Activated CD8-positive, alpha-beta T cell treated with anti-CD3 and anti-CD28 coated beads, Interleukin-2, amount 10 ng/mL, durations not matched to agents 7 days and 5 days (primary cell): ENCODE measurements around the gene ANP32B. TPM values are rescaled to one million over a fixed set of nuclear protein-coding genes. Genes with fewer than 3 reads are reported as not detected.
A peak's percentile ranks its signal among the peaks of the same experiment; 100 is the strongest.
"Not testable (repeated sequence)": the region's sequence is repeated elsewhere in the genome, so short reads cannot be mapped to it uniquely, and the experiment has no call there.

ENCODE experiments used
- ATAC-seq: fragments of 150-1000 bp; cut with Tn5 transposase; one replicate; pipeline ENCODE4 v1.10.0; 2021; ENCODE audit warnings: moderate library complexity
- CTCF ChIA-PET: fragments of 350-600 bp; sonication (Branson Sonifier 250); formaldehyde crosslinking; loops from one replicate; lab custom pipeline; 2021; ENCODE audit warnings: antibody characterized with exemption; lab: Charles Lee
- POLR2A ChIA-PET: fragments of 350-600 bp; sonication (Branson Sonifier 250); formaldehyde crosslinking; loops from one replicate; lab custom pipeline; 2021; ENCODE audit warnings: antibody characterized with exemption; lab: Charles Lee
- DNase-seq: peaks from one replicate; pipeline ENCODE4 v3.0.0-alpha.2; 2020
- H3K27ac Mint-ChIP-seq: one replicate; pipeline ENCODE4 v1.8.0; 2021; ENCODE audit warnings: mild to moderate bottlenecking, mixed read lengths
- H3K27me3 Mint-ChIP-seq: one replicate; pipeline ENCODE4 v1.8.0; 2021; ENCODE audit warnings: low read depth, mixed read lengths
- H3K36me3 Mint-ChIP-seq: one replicate; pipeline ENCODE4 v1.8.0; 2021; ENCODE audit warnings: low read depth, mixed read lengths
- H3K4me1 Mint-ChIP-seq: one replicate; pipeline ENCODE4 v1.8.0; 2021; ENCODE audit warnings: low read depth, mixed read lengths
- H3K4me3 Mint-ChIP-seq: one replicate; pipeline ENCODE4 v1.8.0; 2021; ENCODE audit warnings: mild to moderate bottlenecking, mixed read lengths
- H3K9me3 Mint-ChIP-seq: one replicate; pipeline ENCODE4 v1.8.0; 2022; ENCODE audit warnings: mixed read lengths; ENCODE audit not compliant: insufficient read depth
- total RNA-seq, 2 experiments: library from RNA; stranded (reverse); gene quantifications; one replicate each; pipeline ENCODE4 v1.2.3, GENCODE V29; 2021

ANP32B gene
- total RNA-seq, 2 experiments from 2014 or later, result 347 to 354 TPM

GRCh38 chr9:97993000-97993399 lies 9.9 kb downstream of the ANP32B start:
- Mint-ChIP-seq H3K27me3 (no peaks in the 10 kb centered on the region), H3K4me3 (peak overlapping the region; percentile 55), H3K27ac (peak overlapping the region; percentile 86), H3K4me1 (peaks cover 84% of the 10 kb centered on the region), H3K9me3 (no peaks in the 10 kb centered on the region), H3K36me3 (peaks cover 53% of the 10 kb centered on the region)
- ChIA-PET POLR2A (interaction anchor here (0.9 to 1.6 kb wide), 3 partner anchors 10 to 70 kb away, joined by 3 to 5 read pairs (median 3); partner anchors contain the start of genes ANP32B and TRMO), CTCF (interaction anchor here (1.5 to 3.8 kb wide), 4 partner anchors 11 to 70 kb away, joined by 4 to 21 read pairs (median 4); partner anchors contain the start of gene TRMO)
- DNase-seq, result no peak
- peak; percentile 76 for ATAC-seq

GRCh38 chr9:97994703-97995102 lies 11.6 kb downstream of the ANP32B start:
- Mint-ChIP-seq H3K4me3 (no peak overlapping the region), H3K9me3 (no peaks in the 10 kb centered on the region), H3K27ac (no peak overlapping the region), H3K4me1 (peaks cover 80% of the 10 kb centered on the region), H3K36me3 (peaks cover 59% of the 10 kb centered on the region), H3K27me3 (no peaks in the 10 kb centered on the region)
- ChIA-PET POLR2A (interaction anchor here (1.5 kb wide), 1 partner anchor 11 kb away, joined by 5 read pairs; the partner anchor contains the start of gene ANP32B), CTCF (interaction anchor here (1.5 to 3.8 kb wide), 4 partner anchors 9 to 72 kb away, joined by 3 to 21 read pairs (median 4); partner anchors contain the start of gene TRMO)
- no peak for DNase-seq
- ATAC-seq, result no peak

- H3K27ac Mint-ChIP-seq, result not testable (repeated sequence)
Observed at GRCh38 chr9:97996676-97997075, 13.5 kb downstream of the ANP32B start.

GRCh38 chr9:97997330-97998276 lies 14.5 kb downstream of the ANP32B start:
- POLR2A ChIA-PET, result interaction anchor here (0.6 to 1.9 kb wide), 5 partner anchors 14 to 259 kb away, joined by 3 to 11 read pairs (median 4); partner anchors contain the start of genes ANP32B and TRMO
- peaks cover 72% of the 10 kb centered on the region for H3K36me3 Mint-ChIP-seq
- H3K27ac Mint-ChIP-seq, result no peak overlapping the region
- peaks cover 62% of the 10 kb centered on the region for H3K4me1 Mint-ChIP-seq
- H3K9me3 Mint-ChIP-seq, result no peaks in the 10 kb centered on the region
- no peak for DNase-seq
- no peak overlapping the region for H3K4me3 Mint-ChIP-seq
- CTCF ChIA-PET, result interaction anchor here (0.6 to 3.3 kb wide), 9 partner anchors 8 to 107 kb away, joined by 3 to 22 read pairs (median 3); partner anchors contain the start of gene TRMO
- no peaks in the 10 kb centered on the region for H3K27me3 Mint-ChIP-seq
- ATAC-seq, result no peak

More at GRCh38 chr9:97996676-97997075, 13.5 kb downstream of the ANP32B start:
- H3K27me3 Mint-ChIP-seq, ATAC-seq, H3K9me3 Mint-ChIP-seq, H3K4me3 Mint-ChIP-seq, DNase-seq: not testable (repeated sequence)
- Mint-ChIP-seq H3K4me1 (peaks cover 66% of the 10 kb centered on the region), H3K36me3 (peaks cover 70% of the 10 kb centered on the region)
- CTCF ChIA-PET, result interaction anchor here (1.4 to 3.3 kb wide), 4 partner anchors 11 to 74 kb away, joined by 3 to 22 read pairs (median 6); partner anchors contain the start of gene TRMO
- POLR2A ChIA-PET, result interaction anchor here (1.0 to 1.2 kb wide), 2 partner anchors 9 to 25 kb away, joined by 3 to 4 read pairs; no protein-coding TSS in a partner anchor

DNA sequence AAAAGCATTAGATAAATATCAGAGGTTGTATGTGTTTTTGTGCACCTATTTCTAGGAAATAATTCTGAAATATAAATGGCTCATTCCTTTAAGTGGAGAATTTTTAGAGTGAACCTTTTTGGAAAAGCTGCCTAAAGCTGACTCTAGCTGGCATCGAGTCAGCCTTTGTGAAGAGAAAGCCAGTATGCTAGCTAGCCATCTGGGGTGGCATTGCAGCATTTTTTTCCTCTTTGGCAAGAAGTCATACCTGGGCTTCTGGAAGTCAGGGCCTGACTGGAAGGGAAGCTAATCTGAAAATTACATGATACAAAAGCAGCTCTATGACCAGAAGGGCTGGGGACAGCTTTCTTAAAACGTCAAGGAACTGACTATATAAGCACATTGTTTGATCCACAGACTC lies 19.7 kb downstream of the ANP32B start:
- no peak for ATAC-seq
- H3K9me3 Mint-ChIP-seq, result no peaks in the 10 kb centered on the region
- no peaks in the 10 kb centered on the region for H3K27me3 Mint-ChIP-seq
- ChIA-PET CTCF (interaction anchor here (1.3 to 6.3 kb wide), 5 partner anchors 19 to 81 kb away, joined by 3 to 36 read pairs (median 5); partner anchors contain the start of genes ANP32B and TRMO), POLR2A (interaction anchor here (0.9 kb wide), 1 partner anchor 17 kb away, joined by 3 read pairs; no protein-coding TSS in a partner anchor)
- no peak overlapping the region for H3K27ac Mint-ChIP-seq
- peaks cover 44% of the 10 kb centered on the region for H3K4me1 Mint-ChIP-seq
- H3K4me3 Mint-ChIP-seq, result no peak overlapping the region
- DNase-seq, result no peak
- H3K36me3 Mint-ChIP-seq, result peaks cover 73% of the 10 kb centered on the region

- ChIA-PET POLR2A (interaction anchor here (0.6 to 1.1 kb wide), 3 partner anchors 11 to 842 kb away, joined by 3 to 4 read pairs (median 3); no protein-coding TSS in a partner anchor), CTCF (interaction anchor here (1.1 to 6.3 kb wide), 8 partner anchors 9 to 84 kb away, joined by 3 to 36 read pairs (median 4); partner anchors contain the start of gene TRMO)
- peak overlapping the region; percentile 71 for H3K27ac Mint-ChIP-seq
- ATAC-seq (no peak), DNase-seq (no peak)
- peaks cover 35% of the 10 kb centered on the region for H3K4me1 Mint-ChIP-seq
- no peaks in the 10 kb centered on the region for H3K27me3 Mint-ChIP-seq
- H3K9me3 Mint-ChIP-seq, result no peaks in the 10 kb centered on the region
- H3K36me3 Mint-ChIP-seq, result peaks cover 78% of the 10 kb centered on the region
- H3K4me3 Mint-ChIP-seq, result no peak overlapping the region
Observed at GRCh38 chr9:98006127-98006796, 23.1 kb downstream of the ANP32B start.

GRCh38 chr9:98007251-98007928 lies 24.2 kb downstream of the ANP32B start:
- no peak overlapping the region for H3K27ac Mint-ChIP-seq
- DNase-seq, result no peak
- no peaks in the 10 kb centered on the region for H3K27me3 Mint-ChIP-seq
- no peaks in the 10 kb centered on the region for H3K9me3 Mint-ChIP-seq
- H3K36me3 Mint-ChIP-seq, result peaks cover 78% of the 10 kb centered on the region
- no peak overlapping the region for H3K4me3 Mint-ChIP-seq
- ATAC-seq, result peak; percentile 56
- POLR2A ChIA-PET, result interaction anchor here (0.6 kb wide), 1 partner anchor 10 kb away, joined by 3 read pairs; no protein-coding TSS in a partner anchor
- CTCF ChIA-PET, result interaction anchor here (1.1 to 6.3 kb wide), 6 partner anchors 8 to 85 kb away, joined by 3 to 36 read pairs (median 4); partner anchors contain the start of gene TRMO
- peaks cover 30% of the 10 kb centered on the region for H3K4me1 Mint-ChIP-seq

DNA sequence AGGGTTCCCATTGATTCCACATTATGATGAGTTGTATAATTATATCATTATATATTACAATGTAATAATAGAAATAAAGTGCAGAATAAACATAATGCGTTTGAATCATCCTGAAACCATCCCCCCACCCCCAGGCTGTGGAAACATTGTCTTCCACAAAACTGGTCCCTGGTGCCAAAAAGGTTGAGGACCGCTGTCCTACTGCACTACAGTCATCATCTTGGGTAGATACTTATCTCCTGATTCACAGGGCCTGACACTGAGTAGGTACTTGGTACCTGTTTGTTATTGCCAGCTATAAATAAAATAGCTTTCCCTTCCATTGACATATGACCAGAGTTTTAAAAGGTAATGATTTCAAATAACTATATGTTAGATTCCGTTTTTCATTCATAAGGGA lies 25.6 kb downstream of the ANP32B start:
- no peak for DNase-seq
- peaks cover 29% of the 10 kb centered on the region for H3K4me1 Mint-ChIP-seq
- POLR2A ChIA-PET, result no interaction called here
- H3K27ac Mint-ChIP-seq, result no peak overlapping the region
- ATAC-seq, result no peak
- no peaks in the 10 kb centered on the region for H3K9me3 Mint-ChIP-seq
- CTCF ChIA-PET, result interaction anchor here (1.5 to 6.3 kb wide), 2 partner anchors 25 to 119 kb away, joined by 3 to 36 read pairs; no protein-coding TSS in a partner anchor
- peaks cover 83% of the 10 kb centered on the region for H3K36me3 Mint-ChIP-seq
- H3K4me3 Mint-ChIP-seq, result no peak overlapping the region
- H3K27me3 Mint-ChIP-seq, result no peaks in the 10 kb centered on the region

GRCh38 chr9:98009437-98009836 lies 26.3 kb downstream of the ANP32B start:
- CTCF ChIA-PET, result interaction anchor here (1.5 kb wide), 1 partner anchor 119 kb away, joined by 3 read pairs; no protein-coding TSS in a partner anchor
- POLR2A ChIA-PET, result no interaction called here
- Mint-ChIP-seq H3K27ac (peak overlapping the region; percentile 53), H3K4me1 (peaks cover 27% of the 10 kb centered on the region), H3K4me3 (no peak overlapping the region), H3K36me3 (peaks cover 77% of the 10 kb centered on the region), H3K9me3 (no peaks in the 10 kb centered on the region), H3K27me3 (no peaks in the 10 kb centered on the region)
- ATAC-seq (no peak), DNase-seq (no peak)

DNA sequence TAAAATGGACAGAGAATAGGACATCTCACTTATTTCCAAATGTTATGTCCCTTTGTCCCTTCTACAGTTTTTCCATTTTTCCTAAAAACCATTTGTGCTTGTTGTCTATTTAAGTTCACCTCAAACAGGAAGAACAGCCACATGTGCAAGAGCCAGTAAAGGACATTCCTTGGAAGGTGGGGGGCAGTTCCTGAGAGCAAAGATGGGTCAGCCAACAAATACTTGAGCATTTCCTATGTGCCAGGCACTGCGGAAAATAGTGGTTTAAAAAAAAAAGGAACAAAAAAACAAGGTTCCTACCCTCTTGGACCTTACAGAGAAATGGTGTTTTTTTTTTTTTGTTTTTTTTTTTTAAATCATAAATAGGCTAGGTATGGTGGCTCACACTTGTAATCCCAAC lies 26.8 kb downstream of the ANP32B start:
- POLR2A ChIA-PET, result interaction anchor here (1.4 kb wide), 1 partner anchor 88 kb away, joined by 5 read pairs; the partner anchor contains the start of gene TRMO
- CTCF ChIA-PET, result interaction anchor here (1.1 kb wide), 1 partner anchor 86 kb away, joined by 3 read pairs; no protein-coding TSS in a partner anchor
- H3K4me3 Mint-ChIP-seq, result peak overlapping the region; percentile 2
- ATAC-seq (no peak), DNase-seq (no peak)
- H3K9me3 Mint-ChIP-seq, result no peaks in the 10 kb centered on the region
- no peaks in the 10 kb centered on the region for H3K27me3 Mint-ChIP-seq
- peaks cover 78% of the 10 kb centered on the region for H3K36me3 Mint-ChIP-seq
- peak overlapping the region; percentile 53 for H3K27ac Mint-ChIP-seq
- peaks cover 27% of the 10 kb centered on the region for H3K4me1 Mint-ChIP-seq
